Activated CD4-positive, alpha-beta memory T cell treated with anti-CD3 and anti-CD28 coated beads, Interleukin-2, amount 10 ng/mL, durations not matched to agents 7 days and 5 days (primary cell): ENCODE results near the gene FGR. TPM values are rescaled to one million over a fixed set of nuclear protein-coding genes. Genes with fewer than 3 reads are reported as not detected.

Experiments
- CTCF ChIA-PET: fragments of 350-600 bp; sonication (Branson Sonifier 250); formaldehyde crosslinking; loops from one replicate; lab custom pipeline; 2021; ENCODE audit warnings: antibody characterized with exemption, inconsistent platforms; lab: Charles Lee
- POLR2A ChIA-PET: fragments of 350-600 bp; sonication (Branson Sonifier 250); formaldehyde crosslinking; loops from one replicate; lab custom pipeline; 2021; ENCODE audit warnings: antibody characterized with exemption; lab: Charles Lee
- DNase-seq: peaks from one replicate; pipeline ENCODE4 v3.0.0-alpha.2; 2020
- H3K27ac Mint-ChIP-seq: one replicate; pipeline ENCODE4 v1.8.0; 2021; ENCODE audit warnings: mild to moderate bottlenecking, mixed read lengths
- H3K27me3 Mint-ChIP-seq: one replicate; pipeline ENCODE4 v1.8.0; 2021; ENCODE audit warnings: mixed read lengths
- H3K36me3 Mint-ChIP-seq: one replicate; pipeline ENCODE4 v1.8.0; 2021; ENCODE audit warnings: low read depth, mixed read lengths
- H3K4me1 Mint-ChIP-seq: one replicate; pipeline ENCODE4 v1.8.0; 2021; ENCODE audit warnings: mixed read lengths
- H3K4me3 Mint-ChIP-seq: one replicate; pipeline ENCODE4 v1.8.0; 2021; ENCODE audit warnings: mild to moderate bottlenecking, mixed read lengths
- H3K9me3 Mint-ChIP-seq: one replicate; pipeline ENCODE4 v1.8.0; 2021; ENCODE audit warnings: mixed read lengths
- total RNA-seq, 2 experiments: library from RNA; stranded (reverse); gene quantifications; one replicate each; pipeline ENCODE4 v1.2.3, GENCODE V29; 2021

The FGR gene
- total RNA-seq, 2 experiments from 2014 or later, result not detected

- peaks cover 63% of the 10 kb centered on the region for H3K4me1 Mint-ChIP-seq
- no peak for DNase-seq
- H3K9me3 Mint-ChIP-seq, result no peaks in the 10 kb centered on the region
- ChIA-PET CTCF (interaction anchor here (0.5 to 8.4 kb wide), 7 partner anchors 33 to 255 kb away, joined by 3 to 70 read pairs (median 3); partner anchors contain the start of gene FAM76A), POLR2A (interaction anchor here (0.7 to 4.4 kb wide), 5 partner anchors 10 to 260 kb away, joined by 3 to 25 read pairs (median 3); partner anchors contain the start of genes SYTL1 and WASF2)
- H3K36me3 Mint-ChIP-seq, result no peaks in the 10 kb centered on the region
- no peak overlapping the region for H3K27ac Mint-ChIP-seq
- H3K4me3 Mint-ChIP-seq, result peak overlapping the region; percentile 72
- H3K27me3 Mint-ChIP-seq, result peaks cover 8% of the 10 kb centered on the region
These were observed 33.1 kb downstream of the FGR start for GRCh38 chr1:27601771-27602461.

DNA sequence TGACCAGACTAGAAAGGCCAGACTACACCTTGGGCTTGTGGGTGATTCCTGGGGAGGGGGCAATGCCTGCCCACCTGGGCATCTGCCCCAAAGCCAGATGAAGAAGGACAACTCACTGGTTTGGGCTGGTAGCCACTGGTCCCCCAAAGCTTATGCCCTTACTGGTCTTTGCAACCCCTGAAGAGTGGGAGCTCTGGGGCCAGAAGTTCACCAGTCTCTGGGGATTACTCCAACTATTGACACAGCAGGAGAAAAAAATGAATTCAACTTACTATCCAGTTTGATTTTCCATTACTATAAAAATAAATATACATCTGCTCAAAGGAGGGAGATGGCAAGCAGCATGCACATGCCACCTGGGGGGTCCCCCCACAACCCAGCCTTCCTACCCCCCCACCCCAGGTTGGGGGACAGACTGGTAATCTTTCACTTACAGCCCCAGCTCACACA is 33.6 kb downstream of the FGR start:
- peak overlapping the region; percentile 47 for H3K4me3 Mint-ChIP-seq
- H3K27ac Mint-ChIP-seq, result no peak overlapping the region
- H3K27me3 Mint-ChIP-seq, result peaks cover 8% of the 10 kb centered on the region
- DNase-seq, result no peak
- no peaks in the 10 kb centered on the region for H3K9me3 Mint-ChIP-seq
- CTCF ChIA-PET, result interaction anchor here (0.5 to 8.4 kb wide), 7 partner anchors 33 to 256 kb away, joined by 3 to 70 read pairs (median 3); partner anchors contain the start of gene FAM76A
- POLR2A ChIA-PET, result interaction anchor here (0.7 to 1.5 kb wide), 3 partner anchors 45 to 260 kb away, joined by 3 to 7 read pairs (median 3); partner anchors contain the start of genes SYTL1 and WASF2
- H3K4me1 Mint-ChIP-seq, result peaks cover 57% of the 10 kb centered on the region
- no peaks in the 10 kb centered on the region for H3K36me3 Mint-ChIP-seq

DNA sequence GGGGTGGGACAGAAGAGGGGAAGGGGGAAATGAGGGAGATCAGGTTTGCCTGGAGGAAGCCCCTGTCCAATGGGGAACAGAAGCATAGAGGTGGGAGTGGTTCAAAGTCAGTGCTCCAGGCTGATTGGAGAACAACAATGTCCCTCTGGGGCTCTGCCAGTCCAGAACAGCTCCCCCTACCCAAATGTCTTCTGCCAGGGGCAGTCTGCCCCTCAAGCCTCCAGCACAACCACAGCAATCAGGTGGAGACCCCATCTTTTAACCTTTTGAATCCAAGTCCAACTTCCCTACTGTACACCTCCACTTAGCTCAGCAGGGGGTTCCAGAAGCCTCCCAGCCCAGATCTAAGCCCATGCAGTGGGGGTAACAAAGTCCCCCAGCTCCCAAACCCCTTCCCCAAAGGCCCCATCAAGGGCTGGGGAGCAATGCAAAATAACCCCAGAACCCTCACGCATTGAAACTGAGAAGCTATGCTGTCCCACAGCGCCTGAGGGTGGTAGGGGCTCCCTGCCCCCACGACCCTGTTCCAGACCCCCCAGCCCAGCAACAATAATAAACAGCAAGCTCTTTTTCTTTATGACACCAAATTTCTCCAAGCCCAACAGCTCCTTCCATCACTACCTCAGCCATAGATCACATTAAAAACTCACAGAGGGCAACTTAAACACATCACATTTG is 34.3 kb downstream of the FGR start:
- Mint-ChIP-seq H3K27me3 (peaks cover 8% of the 10 kb centered on the region), H3K9me3 (no peaks in the 10 kb centered on the region), H3K36me3 (no peaks in the 10 kb centered on the region), H3K4me3 (no peak overlapping the region), H3K4me1 (peaks cover 53% of the 10 kb centered on the region), H3K27ac (peak overlapping the region; percentile 24)
- ChIA-PET CTCF (interaction anchor here (0.6 to 8.4 kb wide), 6 partner anchors 44 to 172 kb away, joined by 3 to 70 read pairs (median 4); partner anchors contain the start of gene FAM76A), POLR2A (interaction anchor here (1.0 to 1.5 kb wide), 3 partner anchors 44 to 184 kb away, joined by 3 to 7 read pairs (median 3); partner anchors contain the start of gene WASF2)
- DNase-seq, result no peak

DNA sequence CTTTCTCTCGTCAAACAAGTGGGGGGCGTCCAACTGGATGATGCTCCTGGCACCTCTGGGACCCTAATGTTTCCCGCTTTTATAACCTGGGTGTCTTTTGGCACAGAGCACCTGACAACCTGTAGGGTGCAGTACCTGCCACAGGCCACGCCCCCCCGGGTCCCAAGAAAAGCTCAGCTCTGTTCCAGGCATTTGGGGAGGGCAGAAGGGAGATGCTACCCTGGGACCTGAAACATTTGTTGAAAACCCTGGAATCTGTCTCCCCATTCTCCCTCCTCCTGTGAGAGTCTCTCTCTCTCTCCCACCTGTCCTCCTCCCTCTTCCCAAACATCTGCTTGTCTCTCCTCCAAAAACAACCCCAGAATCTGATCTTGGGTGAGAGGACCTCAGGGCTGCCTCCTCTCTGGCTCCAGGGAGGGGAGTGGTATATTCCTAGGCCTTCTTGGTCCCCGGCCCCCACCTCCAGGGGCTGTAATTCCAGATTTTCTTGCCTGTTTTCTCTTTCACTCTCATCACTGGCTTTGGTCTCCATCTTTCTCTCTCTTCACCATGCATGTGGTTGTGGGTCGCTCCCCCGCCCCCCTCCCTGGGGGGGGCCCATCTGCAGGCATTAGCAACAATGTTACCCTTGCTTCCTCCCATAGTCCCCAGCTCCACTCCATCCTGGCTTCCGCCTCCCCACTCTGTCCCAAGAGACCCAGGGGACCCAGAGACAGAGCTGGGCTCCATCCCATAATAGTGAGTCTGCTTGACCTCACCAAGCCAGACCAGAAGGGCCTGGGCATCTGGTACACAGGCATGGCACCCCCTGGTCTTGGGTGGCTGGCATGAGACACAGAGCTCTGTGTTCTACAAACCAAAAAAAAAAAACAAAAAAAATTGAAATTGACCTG is 35.1 kb downstream of the FGR start:
- ChIA-PET CTCF (interaction anchor here (0.6 to 8.4 kb wide), 5 partner anchors 43 to 173 kb away, joined by 3 to 70 read pairs (median 4); partner anchors contain the start of gene FAM76A), POLR2A (interaction anchor here (0.7 to 1.5 kb wide), 4 partner anchors 43 to 183 kb away, joined by 3 to 7 read pairs (median 3); no protein-coding TSS in a partner anchor)
- Mint-ChIP-seq H3K36me3 (no peaks in the 10 kb centered on the region), H3K27ac (peak overlapping the region; percentile 24), H3K4me1 (peaks cover 51% of the 10 kb centered on the region), H3K4me3 (no peak overlapping the region), H3K9me3 (no peaks in the 10 kb centered on the region), H3K27me3 (peaks cover 6% of the 10 kb centered on the region)
- DNase-seq, result no peak

DNA sequence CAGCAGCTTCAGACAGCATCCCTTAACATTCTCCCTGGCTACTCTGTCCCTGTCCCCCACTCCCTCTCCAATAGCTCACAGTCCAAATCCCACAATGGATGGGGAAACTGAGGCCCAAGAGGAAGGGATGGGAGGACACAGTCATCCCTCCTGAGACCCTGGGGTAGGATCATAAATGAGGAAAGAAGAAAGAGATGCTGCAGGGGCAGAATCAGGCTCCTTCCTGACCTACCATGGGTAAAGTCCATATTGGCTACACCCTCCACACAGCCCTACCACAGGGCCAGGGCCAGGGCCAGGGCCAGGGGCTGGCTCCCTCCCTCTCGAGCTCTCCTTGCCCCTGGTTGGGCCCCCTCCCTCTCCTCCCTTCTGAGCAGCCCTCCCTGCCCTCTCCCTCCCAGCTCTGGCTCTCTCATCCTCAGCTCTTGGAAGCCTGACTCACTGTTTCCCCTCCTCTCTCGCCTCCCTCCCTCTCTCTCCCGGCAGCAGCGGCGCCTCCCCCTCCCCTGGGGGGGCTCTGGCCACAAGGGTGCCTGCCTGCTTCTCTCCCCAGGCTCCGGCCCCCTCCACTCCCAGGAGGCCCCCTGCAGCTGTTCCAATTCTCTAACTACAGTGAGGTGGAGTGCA is 36.0 kb downstream of the FGR start:
- POLR2A ChIA-PET, result interaction anchor here (0.7 to 1.3 kb wide), 2 partner anchors 42 to 76 kb away, joined by 3 read pairs; no protein-coding TSS in a partner anchor
- no peak overlapping the region for H3K4me3 Mint-ChIP-seq
- no peak overlapping the region for H3K27ac Mint-ChIP-seq
- CTCF ChIA-PET, result interaction anchor here (8.4 kb wide), 1 partner anchor 42 kb away, joined by 70 read pairs; no protein-coding TSS in a partner anchor
- DNase-seq, result peak; percentile 53
- H3K9me3 Mint-ChIP-seq, result no peaks in the 10 kb centered on the region
- H3K36me3 Mint-ChIP-seq, result no peaks in the 10 kb centered on the region
- H3K4me1 Mint-ChIP-seq, result peaks cover 48% of the 10 kb centered on the region
- H3K27me3 Mint-ChIP-seq, result peaks cover 6% of the 10 kb centered on the region

GRCh38 chr1:27598295-27598687 is 36.7 kb downstream of the FGR start:
- ChIA-PET CTCF (interaction anchor here (8.4 kb wide), 1 partner anchor 41 kb away, joined by 70 read pairs; no protein-coding TSS in a partner anchor), POLR2A (no interaction called here)
- Mint-ChIP-seq H3K36me3 (no peaks in the 10 kb centered on the region), H3K27ac (no peak overlapping the region), H3K4me3 (no peak overlapping the region), H3K4me1 (peaks cover 47% of the 10 kb centered on the region), H3K27me3 (peaks cover 6% of the 10 kb centered on the region), H3K9me3 (no peaks in the 10 kb centered on the region)
- no peak for DNase-seq

DNA sequence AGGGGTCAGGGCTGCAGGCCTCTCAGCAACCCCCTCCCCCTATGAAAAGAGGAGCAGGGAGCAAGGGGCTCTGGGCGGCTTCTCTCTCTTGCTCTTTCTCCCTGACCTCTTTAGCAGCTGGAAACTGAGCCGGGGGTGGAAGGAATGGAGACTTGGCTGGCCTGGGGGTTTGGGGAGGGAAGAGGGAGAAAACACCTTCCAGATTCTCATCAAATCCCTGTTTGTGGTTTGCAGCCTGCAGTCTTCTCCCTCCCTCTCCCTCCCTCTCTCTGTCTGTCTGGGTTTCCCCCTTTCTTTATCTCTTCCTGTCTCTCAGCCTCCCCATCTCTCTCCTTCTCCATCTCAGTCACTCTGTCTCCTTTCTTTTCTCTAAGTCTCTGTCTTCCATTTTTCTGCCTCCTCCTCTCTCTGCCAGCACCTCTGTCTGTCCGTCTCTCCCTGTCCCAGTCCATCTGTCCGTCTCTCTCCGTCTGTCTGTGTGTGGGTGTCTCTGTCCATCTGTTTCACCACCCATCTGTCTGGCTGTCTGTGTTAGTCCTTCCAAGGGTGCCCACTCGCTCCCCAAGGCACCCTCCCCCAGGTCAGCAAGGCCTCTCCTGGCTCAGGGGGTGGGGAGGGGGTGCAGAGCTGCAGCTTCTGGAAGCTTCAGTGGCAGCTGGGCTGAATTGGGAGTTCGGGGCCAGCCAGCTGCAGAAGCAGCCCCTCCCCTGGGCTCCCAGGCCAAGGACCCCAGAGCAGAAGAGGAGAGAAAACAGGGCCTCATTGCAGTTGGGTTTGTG is 37.3 kb downstream of the FGR start:
- ChIA-PET CTCF (interaction anchor here (8.4 kb wide), 1 partner anchor 41 kb away, joined by 70 read pairs; no protein-coding TSS in a partner anchor), POLR2A (no interaction called here)
- Mint-ChIP-seq H3K27ac (no peak overlapping the region), H3K9me3 (no peaks in the 10 kb centered on the region), H3K4me1 (peaks cover 47% of the 10 kb centered on the region), H3K4me3 (no peak overlapping the region), H3K27me3 (peaks cover 6% of the 10 kb centered on the region), H3K36me3 (no peaks in the 10 kb centered on the region)
- no peak for DNase-seq

DNA sequence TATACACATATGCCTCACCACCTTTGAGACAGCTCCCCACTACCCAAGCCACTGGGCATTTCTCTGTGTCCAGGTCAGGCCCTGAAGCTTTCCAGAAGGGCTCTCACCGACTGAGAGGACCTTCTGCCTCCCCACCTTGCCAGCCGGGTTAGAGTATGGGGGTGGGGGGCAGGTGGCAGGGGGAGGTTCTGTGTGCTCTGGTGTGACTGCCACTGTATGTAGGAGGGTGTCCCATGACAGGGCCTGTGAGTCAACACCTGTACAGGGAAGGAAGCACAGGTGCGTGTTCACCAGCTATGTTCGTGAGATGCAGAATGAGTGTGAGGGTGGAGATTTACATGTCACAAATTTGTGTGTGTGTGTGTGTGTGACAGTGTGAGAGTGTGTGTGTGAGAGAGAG is 38.0 kb downstream of the FGR start:
- Mint-ChIP-seq H3K4me1 (peaks cover 40% of the 10 kb centered on the region), H3K4me3 (no peak overlapping the region), H3K36me3 (no peaks in the 10 kb centered on the region), H3K9me3 (no peaks in the 10 kb centered on the region), H3K27me3 (peaks cover 3% of the 10 kb centered on the region), H3K27ac (no peak overlapping the region)
- POLR2A ChIA-PET, result no interaction called here
- CTCF ChIA-PET, result interaction anchor here (0.8 to 8.4 kb wide), 2 partner anchors 40 to 301 kb away, joined by 3 to 70 read pairs; no protein-coding TSS in a partner anchor
- no peak for DNase-seq

DNA sequence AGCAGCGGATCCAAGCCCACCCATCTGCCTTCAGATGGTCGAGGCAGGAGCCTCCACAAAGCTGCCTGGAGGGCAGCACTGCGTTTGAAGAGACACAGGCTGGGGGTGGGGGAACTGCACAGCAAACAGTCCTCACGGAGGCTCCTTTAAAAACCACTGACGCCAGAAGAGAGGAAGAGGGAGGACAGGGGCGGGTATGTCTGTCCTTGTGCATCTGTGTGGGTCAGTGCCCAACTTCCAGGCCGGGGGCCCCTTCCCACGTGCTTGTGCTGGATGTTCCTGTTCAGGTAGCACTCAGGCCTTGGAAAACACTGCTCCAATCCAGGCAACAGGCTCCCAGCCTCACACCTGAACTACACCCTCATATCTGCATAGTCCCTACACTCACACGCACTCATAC is 38.7 kb downstream of the FGR start:
- H3K9me3 Mint-ChIP-seq, result no peaks in the 10 kb centered on the region
- peaks cover 3% of the 10 kb centered on the region for H3K27me3 Mint-ChIP-seq
- no peaks in the 10 kb centered on the region for H3K36me3 Mint-ChIP-seq
- no peak overlapping the region for H3K4me3 Mint-ChIP-seq
- no peak for DNase-seq
- no peak overlapping the region for H3K27ac Mint-ChIP-seq
- peaks cover 41% of the 10 kb centered on the region for H3K4me1 Mint-ChIP-seq
- ChIA-PET CTCF (interaction anchor here (0.8 to 8.4 kb wide), 5 partner anchors 27 to 300 kb away, joined by 3 to 70 read pairs (median 7); no protein-coding TSS in a partner anchor), POLR2A (interaction anchor here (1.0 to 1.5 kb wide), 3 partner anchors 40 to 106 kb away, joined by 5 to 6 read pairs (median 6); partner anchors contain the start of gene WASF2)

DNA sequence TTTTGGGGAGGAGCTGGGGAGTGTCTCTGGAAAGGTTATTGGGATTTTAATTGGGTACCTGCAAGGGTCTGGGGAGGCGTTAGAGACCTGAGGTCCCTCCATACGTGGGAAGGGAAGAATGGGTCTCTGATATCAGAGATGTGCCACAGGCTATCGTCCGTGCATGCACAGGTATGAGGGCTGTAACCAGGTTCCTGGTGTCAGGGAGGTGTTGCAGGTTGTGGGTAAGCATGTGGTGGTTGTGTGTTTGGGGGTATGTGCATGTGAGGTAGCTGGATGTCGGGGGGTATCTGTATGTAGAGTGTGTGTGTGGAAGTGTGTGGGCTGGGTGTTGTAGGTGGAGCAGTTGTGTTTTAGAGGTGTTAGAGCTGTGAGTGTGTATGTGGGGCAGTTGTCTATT is 39.4 kb downstream of the FGR start:
- no peaks in the 10 kb centered on the region for H3K9me3 Mint-ChIP-seq
- no peak overlapping the region for H3K4me3 Mint-ChIP-seq
- ChIA-PET CTCF (interaction anchor here (1.3 to 8.4 kb wide), 6 partner anchors 11 to 179 kb away, joined by 4 to 70 read pairs (median 6); no protein-coding TSS in a partner anchor), POLR2A (interaction anchor here (1.0 to 1.5 kb wide), 3 partner anchors 39 to 105 kb away, joined by 5 to 6 read pairs (median 6); partner anchors contain the start of gene WASF2)
- DNase-seq, result no peak
- H3K27me3 Mint-ChIP-seq, result no peaks in the 10 kb centered on the region
- H3K36me3 Mint-ChIP-seq, result no peaks in the 10 kb centered on the region
- no peak overlapping the region for H3K27ac Mint-ChIP-seq
- H3K4me1 Mint-ChIP-seq, result peaks cover 38% of the 10 kb centered on the region
